Vein endothelial cell (primary cell): ENCODE results near the gene CLCF1. TPM values are rescaled to one million over a fixed set of nuclear protein-coding genes. Genes with fewer than 3 reads are reported as not detected.

Source experiments
- small RNA-seq: library from RNA; depleted of rRNA; stranded (forward); fragments of <200 nt; gene quantifications from one replicate; pipeline ENCODE3, GENCODE V24; 2012
- total RNA-seq: library from RNA; depleted of rRNA; stranded (reverse); fragments of >200 nt; gene quantifications from 2 replicates; pipeline ENCODE4 v1.2.3, GENCODE V29; 2012

The CLCF1 gene
- 4.6 TPM in 2 replicates for total RNA-seq

GRCh38 chr11:67372993-67373647 lies at the start of gene CLCF1:
TSS of gene CLCF1 (minus strand) at chr11:67373598. CDS start at chr11:67373539, 59 bp downstream.

DNA sequence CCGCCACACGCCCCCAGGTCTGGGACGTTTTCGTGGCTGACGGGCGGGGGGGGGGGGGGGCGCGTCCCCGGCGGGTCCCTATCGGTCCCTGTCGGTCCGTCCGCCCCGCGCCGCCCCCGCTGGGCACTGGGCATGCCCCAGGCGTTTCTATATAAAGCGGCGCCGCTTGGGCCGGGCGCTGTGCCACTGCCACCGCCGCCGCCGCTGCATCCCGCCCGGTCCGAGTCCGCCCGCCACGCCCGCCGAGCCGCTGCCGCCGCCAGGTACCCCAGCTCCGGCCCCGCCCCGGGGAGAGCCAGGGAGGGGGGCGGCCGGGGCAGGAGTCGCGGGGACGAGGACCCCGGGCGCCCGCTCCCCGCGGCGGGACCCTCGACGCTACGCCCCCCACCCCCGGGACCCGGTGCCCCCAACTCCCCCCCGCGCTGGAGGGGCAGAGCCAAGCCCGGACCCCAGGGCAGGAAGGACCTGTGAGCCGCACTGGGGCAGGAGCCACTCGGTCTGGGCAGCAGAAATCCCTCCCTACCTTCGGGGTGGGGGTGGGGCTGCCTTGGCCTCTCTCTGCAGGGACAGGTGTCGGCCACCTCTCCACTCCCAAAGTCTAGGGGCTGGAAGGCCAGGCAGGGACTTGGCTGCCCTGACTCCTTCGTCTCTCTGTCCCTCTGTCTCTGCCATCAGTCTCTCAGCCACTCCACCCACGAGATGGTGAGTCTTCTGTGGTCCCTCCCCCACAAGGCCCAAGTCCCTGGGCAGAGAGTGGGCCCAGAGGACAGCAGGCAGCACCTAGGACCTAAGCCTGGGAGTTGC lies 42.3 kb upstream of the CLCF1 start, which contains the start of gene CARNS1:
Gene CARNS1, plus strand, starts transcription at position 178 of the 804 bp plus-strand sequence. Its CDS starts 522 bp downstream, at position 700.

GRCh38 chr11:67401495-67402191 lies 28.2 kb upstream of the CLCF1 start, which contains the start of gene PPP1CA:
TSS of gene PPP1CA (minus strand) at chr11:67401858. CDS start at chr11:67401782, 76 bp downstream.

DNA sequence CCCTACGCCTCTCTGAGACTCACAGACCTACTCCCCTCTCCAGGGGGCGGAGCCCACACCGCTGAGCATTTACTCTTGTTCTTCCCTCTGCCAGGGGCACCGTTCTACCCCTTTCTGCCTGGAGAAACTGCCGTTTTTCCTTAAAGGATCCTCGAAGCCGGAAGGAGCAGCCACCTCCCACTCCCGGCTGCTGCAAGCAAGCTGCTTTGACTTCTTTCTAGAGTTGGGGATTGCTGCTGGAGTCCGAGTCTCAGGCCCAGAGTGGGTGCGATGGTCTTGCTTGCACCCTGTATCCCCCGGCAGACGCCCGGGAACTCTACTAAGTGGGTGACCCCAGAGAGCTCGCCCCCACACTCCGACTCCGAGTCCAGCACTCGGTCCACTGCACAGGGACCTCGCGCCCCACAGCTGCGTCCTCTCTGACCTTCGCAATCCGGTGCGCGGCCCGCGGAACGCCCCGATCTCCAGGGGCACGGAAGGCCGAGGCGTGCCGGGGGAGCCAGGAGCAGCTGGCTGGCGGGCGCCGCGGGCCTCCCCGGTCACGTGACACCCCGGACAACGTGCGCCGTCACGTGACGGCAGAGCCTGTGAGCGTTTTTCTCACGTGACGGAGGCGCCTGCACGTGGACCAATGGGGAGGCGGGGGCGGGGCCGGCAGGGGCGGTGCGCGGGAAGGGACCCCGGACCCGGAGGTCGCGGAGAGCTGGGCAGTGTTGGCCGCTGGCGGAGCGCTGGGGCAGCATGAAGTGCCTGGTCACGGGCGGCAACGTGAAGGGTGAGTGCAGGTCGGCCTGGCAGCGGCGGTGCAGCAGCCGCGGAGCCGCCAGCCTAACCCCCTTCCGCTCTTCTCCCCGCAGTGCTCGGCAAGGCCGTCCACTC lies 18.1 kb upstream of the CLCF1 start, which contains the start of gene RAD9A:
Gene RAD9A, plus strand, starts transcription at position 683 of the 879 bp plus-strand sequence. Its CDS starts 59 bp downstream, at position 742.

DNA sequence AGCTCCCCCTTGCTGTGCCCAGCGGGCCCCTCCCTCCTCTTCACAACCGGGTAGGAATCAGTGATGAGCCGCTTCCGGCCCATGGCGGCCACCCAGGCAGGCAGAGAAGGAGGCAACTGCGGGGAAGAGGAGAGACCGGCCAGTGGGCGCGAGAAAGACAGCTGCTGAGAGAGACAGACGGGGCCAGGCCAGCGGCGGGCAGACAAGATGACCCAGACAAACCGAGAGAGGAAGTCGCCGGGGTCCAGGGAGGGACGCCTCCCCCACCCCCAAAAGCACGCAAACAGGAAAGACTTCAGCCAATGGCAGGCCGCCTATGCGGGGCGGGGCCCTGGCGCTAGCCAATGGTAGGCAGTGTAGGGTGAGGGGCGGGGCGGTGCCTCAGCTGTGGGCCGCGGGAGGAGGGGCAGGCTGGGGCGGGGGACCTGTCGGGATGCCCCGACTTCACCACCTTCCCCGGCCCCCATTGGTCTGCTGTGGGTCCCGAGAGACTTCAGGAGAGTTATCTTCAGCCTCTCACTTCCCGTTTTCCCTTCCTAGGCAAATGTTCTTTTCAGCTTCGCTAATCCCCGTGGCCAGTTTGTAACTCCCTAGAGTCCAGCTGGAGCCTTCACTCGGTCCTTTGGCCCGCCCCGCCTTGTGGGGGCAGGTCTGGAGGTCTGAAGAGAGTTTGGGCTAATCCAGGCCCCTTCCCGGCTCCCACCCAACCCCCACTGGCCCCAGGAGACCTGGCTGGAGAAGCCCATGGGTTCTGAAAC lies 19.9 kb downstream of the CLCF1 start, which contains the start of gene POLD4:
Gene POLD4, minus strand, starts transcription at position 230 of the 758 bp plus-strand sequence. Its CDS starts 147 bp downstream, at position 83.

Small RNA genes within 50 kb of the gene (small RNA-seq; reads per million reads assigned to genes)
- not detected for gene RN7SKP239
- not detected for gene RNU6-1238P

Other genes with a start within 250 kb of the CLCF1 start
- 40.5 and 46.1 TPM in 2 replicates for gene GRK2, start 107.1 kb downstream of the CLCF1 start, total RNA-seq
- 25.5 and 38.4 TPM in 2 replicates for gene ANKRD13D, start 84.3 kb downstream of the CLCF1 start, total RNA-seq
- gene SSH3, start 70.1 kb downstream of the CLCF1 start, total RNA-seq, result 11.4 and 12.1 TPM in 2 replicates
- 53.0 and 75.8 TPM in 2 replicates for gene POLD4, start 20.1 kb downstream of the CLCF1 start, total RNA-seq
- 6.7 and 8.8 TPM in 2 replicates for gene RAD9A, start 18.4 kb upstream of the CLCF1 start, total RNA-seq
- 275 and 323 TPM in 2 replicates for gene PPP1CA, start 28.3 kb upstream of the CLCF1 start, total RNA-seq
- under 0.01 and 0.19 TPM in 2 replicates for gene TBC1D10C, start 30.5 kb upstream of the CLCF1 start, total RNA-seq
- 0.19 and 0.33 TPM in 2 replicates for gene CARNS1, start 42.1 kb upstream of the CLCF1 start, total RNA-seq
- 43.0 and 44.4 TPM in 2 replicates for gene RPS6KB2, start 54.9 kb upstream of the CLCF1 start, total RNA-seq
- 0.19 and 0.33 TPM in 2 replicates for gene PTPRCAP, start 64.1 kb upstream of the CLCF1 start, total RNA-seq
- gene CORO1B, start 69.9 kb upstream of the CLCF1 start, total RNA-seq, result 139 and 168 TPM in 2 replicates
- not detected in 2 replicates for gene GPR152, start 79.1 kb upstream of the CLCF1 start, total RNA-seq
- gene CABP4, start 81.8 kb upstream of the CLCF1 start, total RNA-seq, result 1.9 and 3.9 TPM in 2 replicates
- 24.7 and 32.0 TPM in 2 replicates for gene TMEM134, start 95.7 kb upstream of the CLCF1 start, total RNA-seq
- 38.9 and 59.1 TPM in 2 replicates for gene AIP, start 109.4 kb upstream of the CLCF1 start, total RNA-seq
- gene PITPNM1, start 131.8 kb upstream of the CLCF1 start, total RNA-seq, result 7.3 and 11.4 TPM in 2 replicates
- 24.2 and 24.6 TPM in 2 replicates for gene CDK2AP2, start 134.6 kb upstream of the CLCF1 start, total RNA-seq
- gene CABP2, start 149.8 kb upstream of the CLCF1 start, total RNA-seq, result not detected in 2 replicates
- 524 and 841 TPM in 2 replicates for gene GSTP1, start 210.2 kb upstream of the CLCF1 start, total RNA-seq
- gene NDUFV1, start 233.3 kb upstream of the CLCF1 start, total RNA-seq, result 161 and 225 TPM in 2 replicates